Adipose tissue (tissue), 3 donors: ENCODE results near the gene PIGQ. TPM values are rescaled to one million over a fixed set of nuclear protein-coding genes. Genes with fewer than 3 reads are reported as not detected.
"Not testable (repeated sequence)": the region's sequence is repeated elsewhere in the genome, so short reads cannot be mapped to it uniquely, and the experiment has no call there.

ENCODE experiments used
- H3K27ac ChIP-seq: one replicate; pipeline ENCODE4 v1.5.1; 2013; ENCODE audit warnings: low read depth, low read length
- WGBS, 3 donors: extraction: QIAGEN DNeasy Blood & Tissue Kit; methylation state at CpG; one replicate each; pipeline ENCODE4 v1.1.7; 2013; 5-methylcytosine and 5-hydroxymethylcytosine counted together
- polyA plus RNA-seq, 3 donors: library from polyadenylated mRNA; stranded (reverse); fragments of 200-250 nt; gene quantifications; one replicate each; pipeline ENCODE4 v1.2.3, GENCODE V29; 2013
- donor health status: healthy with polysubstance abuse.
- donor health status: Bipolar disorder and iron deficiency.
- donor health status: healthy.

The PIGQ gene
- polyA plus RNA-seq, 3 donors, result 36.6 to 47.7 (median 37.6) TPM

DNA sequence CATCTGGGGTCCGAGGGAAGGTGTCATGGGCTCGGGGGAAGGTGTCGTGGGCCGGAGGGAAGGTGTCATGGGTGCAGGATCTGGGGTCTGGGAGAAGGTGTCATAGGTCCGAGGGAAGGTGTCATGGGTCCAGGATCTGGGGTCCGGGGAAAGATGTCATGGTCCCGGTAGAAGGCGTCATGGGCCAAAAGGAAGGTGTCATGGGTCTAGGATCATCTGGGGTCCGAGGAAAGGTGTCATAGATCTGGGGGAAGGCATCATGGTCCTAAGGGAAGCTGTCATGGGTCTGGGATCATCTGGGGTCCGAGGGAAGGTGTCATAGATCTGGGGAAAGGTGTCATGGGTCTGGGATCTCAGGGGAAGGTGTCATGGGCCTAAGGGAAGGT, 21.0 kb downstream of the PIGQ start:
- 24 to 47% (median 47%) methylated on average over 10 of the region's 10 CpGs for WGBS, 3 donors
- no peak overlapping the region for H3K27ac ChIP-seq

DNA sequence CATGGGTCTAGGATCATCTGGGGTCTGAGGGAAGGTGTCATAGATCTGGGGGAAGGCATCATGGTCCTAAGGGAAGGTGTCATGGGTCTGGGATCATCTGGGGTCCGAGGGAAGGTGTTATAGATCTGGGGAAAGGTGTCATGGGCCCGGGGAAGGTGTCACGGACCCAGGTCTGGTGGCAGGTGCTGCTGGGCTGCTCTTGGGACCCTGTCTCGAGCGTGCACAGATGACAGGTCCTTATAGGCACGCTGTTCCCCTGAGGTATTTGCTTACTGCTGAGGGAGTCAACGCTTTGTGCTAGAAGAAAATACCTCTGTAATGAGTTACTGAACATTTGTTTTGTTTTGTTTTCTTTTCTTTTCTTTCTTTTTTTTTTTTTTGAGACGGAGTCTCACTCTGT, 21.5 kb downstream of the PIGQ start:
- 54 to 84% (median 80%) methylated on average over 7 to 8 of the region's 8 CpGs for WGBS, 3 donors
- H3K27ac ChIP-seq, result no peak overlapping the region

- H3K27ac ChIP-seq, result no peak overlapping the region
- 75 to 79% (median 77%) methylated on average over 15 of the region's 15 CpGs for WGBS, 3 donors
Observed at GRCh38 chr16:591892-592517, 22.2 kb downstream of the PIGQ start.

- no peak overlapping the region for H3K27ac ChIP-seq
- WGBS, 3 donors, result 40 to 61% (median 50%) methylated on average over 24 of the region's 24 CpGs
Observed at GRCh38 chr16:592518-593306, 22.9 kb downstream of the PIGQ start.

- no peak overlapping the region for H3K27ac ChIP-seq
- WGBS, 3 donors, result 29 to 90% (median 80%) methylated on average over 9 of the region's 9 CpGs
Observed at GRCh38 chr16:593406-593805, 23.6 kb downstream of the PIGQ start.

DNA sequence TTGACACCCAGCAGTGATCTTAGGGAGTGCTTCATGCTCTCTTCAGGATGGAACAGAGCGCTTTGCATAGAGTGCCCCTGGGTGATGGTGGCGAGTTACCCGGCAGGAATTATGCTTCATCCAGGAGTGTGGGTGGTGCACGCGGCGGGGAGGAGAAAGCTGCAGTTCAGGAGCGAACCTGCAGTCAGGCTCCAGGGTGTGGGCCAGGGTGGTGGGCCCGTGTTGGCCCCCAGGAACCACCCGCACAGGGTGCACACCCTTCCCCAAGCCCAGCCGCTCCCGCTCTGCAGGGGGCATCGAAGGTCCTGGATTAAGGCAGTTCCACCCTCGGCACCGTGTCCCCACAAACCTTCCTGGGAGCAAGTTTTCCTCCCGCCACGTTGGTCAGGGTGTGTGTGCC, 24.0 kb downstream of the PIGQ start:
- H3K27ac ChIP-seq, result no peak overlapping the region
- 54 to 89% (median 87%) methylated on average over 16 of the region's 16 CpGs for WGBS, 3 donors

DNA sequence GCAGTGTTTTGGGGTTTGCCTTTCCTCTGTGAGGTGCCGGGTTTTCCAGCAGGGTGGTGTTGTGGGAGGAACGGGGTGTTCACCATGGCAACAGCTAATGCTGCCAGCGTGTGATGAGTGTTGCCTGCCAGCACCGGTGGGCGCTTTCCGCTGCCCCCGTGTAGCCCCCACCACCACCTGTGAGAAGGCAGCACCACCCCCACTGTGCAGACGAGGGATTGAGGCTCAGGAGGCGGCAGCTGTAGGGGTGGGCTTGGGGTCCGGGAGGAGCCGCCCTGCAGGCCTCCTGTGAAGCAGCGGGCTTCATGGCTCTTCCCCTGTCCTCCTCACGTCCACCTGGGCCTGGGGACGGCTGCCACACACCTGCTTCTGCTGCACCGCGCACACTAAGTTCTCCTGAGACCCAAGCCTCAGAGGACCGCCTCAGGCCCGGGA, 25.3 kb downstream of the PIGQ start:
- no peak overlapping the region for H3K27ac ChIP-seq
- 73 to 88% (median 87%) methylated on average over 17 to 18 of the region's 18 CpGs for WGBS, 3 donors

- no peak overlapping the region for H3K27ac ChIP-seq
- WGBS, 3 donors, result 61 to 78% (median 66%) methylated on average over 34 of the region's 34 CpGs
Observed at GRCh38 chr16:595942-596735, 26.4 kb downstream of the PIGQ start.

DNA sequence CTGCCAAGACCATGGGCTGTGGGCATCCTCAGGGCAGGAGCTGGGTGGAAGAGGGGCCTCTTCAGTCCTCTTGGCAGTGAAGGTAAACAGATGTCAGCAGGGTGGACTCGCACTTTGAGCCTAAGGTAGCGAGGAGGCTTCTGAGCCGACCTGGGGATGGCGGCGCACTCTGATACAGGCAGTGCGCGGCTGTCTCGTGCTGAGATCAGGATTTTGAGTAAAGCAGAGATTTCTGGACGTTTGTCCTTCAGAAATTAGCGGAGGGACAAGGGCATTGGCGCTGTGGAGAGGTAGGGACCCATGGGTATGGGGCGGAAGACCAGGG, 26.9 kb downstream of the PIGQ start:
- 66 to 94% (median 92%) methylated on average over 12 of the region's 12 CpGs for WGBS, 3 donors
- no peak overlapping the region for H3K27ac ChIP-seq

GRCh38 chr16:597655-598054, 27.9 kb downstream of the PIGQ start:
- not testable (repeated sequence) for H3K27ac ChIP-seq
- 95 to 99% (median 98%) methylated on average over 6 to 7 of the region's 7 CpGs for WGBS, 3 donors

DNA sequence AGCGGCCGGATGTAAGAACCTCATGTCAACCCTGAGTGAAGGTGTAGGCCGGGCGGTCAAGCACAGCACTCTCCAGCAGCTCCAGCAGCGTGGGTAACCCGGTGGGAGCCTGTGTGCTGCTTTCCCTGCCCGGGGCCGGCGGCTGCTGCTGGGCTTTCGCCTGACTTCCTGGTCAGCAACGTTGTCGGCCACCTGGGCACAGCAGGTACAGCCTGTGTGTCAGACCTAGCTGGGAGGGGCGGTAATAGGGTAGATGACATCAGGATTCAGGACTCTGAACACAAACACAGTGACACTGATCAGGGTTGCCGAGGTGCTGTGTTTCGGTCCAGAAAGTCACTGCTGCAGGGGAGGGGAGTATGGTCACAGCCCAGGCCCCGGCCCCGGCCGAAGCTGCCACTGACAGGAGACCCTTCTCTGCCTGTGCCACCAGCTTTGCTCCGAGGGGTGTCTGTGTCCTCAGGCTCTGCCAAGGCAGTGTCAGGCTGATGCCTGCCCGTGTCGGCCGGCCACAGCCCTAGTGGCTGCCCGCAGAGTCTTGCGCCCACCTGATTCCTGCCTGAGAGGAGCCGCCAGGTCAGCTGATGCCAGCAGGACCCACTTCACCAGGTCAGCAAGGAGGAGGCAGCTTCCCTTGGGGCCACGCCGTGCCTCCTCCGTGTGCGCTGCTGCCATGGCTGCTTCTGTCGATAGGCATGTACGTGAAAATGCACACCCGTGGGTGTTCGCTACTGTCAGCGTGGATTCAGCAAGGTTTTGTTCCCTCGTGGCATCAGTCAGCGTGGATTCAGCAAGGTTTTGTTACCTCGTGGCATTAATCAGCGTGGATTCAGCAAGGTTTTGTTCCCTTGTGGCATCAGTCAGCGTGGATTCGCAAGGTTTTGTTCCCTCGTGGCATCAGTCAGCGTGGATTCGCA, 29.3 kb downstream of the PIGQ start:
- 95 to 97% (median 96%) methylated on average over 39 to 43 of the region's 43 CpGs for WGBS, 3 donors

GRCh38 chr16:600781-601180, 31.0 kb downstream of the PIGQ start:
- 43 to 61% (median 59%) methylated on average over 7 of the region's 7 CpGs for WGBS, 3 donors

More for the DNA sequence above, 29.3 kb downstream of the PIGQ start:
- no peak overlapping the region for H3K27ac ChIP-seq

GRCh38 chr16:603933-604332, 34.2 kb downstream of the PIGQ start:
- no peak overlapping the region for H3K27ac ChIP-seq
- 68 to 76% (median 74%) methylated on average over 5 of the region's 5 CpGs for WGBS, 3 donors

More at GRCh38 chr16:600781-601180, 31.0 kb downstream of the PIGQ start:
- no peak overlapping the region for H3K27ac ChIP-seq

DNA sequence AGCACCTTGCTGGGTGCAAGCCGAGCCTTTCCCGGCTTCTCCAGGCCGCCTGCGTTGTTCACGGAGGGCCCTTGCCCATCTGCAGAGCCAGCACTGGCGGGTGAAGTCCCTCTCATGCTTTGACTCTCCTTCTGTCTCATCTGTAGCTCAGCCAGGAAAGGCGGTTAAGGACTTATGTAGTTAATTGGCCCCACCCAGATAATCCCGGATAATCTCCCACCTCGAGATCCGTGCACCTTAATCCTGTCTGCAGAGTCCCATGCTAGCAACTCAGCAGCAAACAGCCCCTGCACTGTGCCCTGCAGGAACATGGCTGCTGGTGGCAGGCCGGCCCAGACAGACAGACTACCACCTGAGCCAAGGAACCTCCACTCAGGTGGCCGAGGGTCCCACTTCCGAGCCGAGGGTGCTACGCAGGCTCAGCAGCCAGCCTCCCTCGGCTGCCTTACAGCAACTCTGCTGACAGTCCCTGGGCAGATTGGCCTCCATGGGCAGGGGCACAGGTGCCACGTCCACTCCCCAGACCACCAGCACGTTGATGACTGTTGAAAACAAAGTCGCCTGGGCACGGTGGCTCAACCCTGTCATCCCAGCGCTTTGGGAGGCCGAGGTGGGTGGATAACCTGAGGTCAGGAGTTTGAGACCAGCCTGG, 37.0 kb downstream of the PIGQ start:
- H3K27ac ChIP-seq, result no peak overlapping the region
- WGBS, 3 donors, result 91 to 97% (median 94%) methylated on average over 22 of the region's 22 CpGs

DNA sequence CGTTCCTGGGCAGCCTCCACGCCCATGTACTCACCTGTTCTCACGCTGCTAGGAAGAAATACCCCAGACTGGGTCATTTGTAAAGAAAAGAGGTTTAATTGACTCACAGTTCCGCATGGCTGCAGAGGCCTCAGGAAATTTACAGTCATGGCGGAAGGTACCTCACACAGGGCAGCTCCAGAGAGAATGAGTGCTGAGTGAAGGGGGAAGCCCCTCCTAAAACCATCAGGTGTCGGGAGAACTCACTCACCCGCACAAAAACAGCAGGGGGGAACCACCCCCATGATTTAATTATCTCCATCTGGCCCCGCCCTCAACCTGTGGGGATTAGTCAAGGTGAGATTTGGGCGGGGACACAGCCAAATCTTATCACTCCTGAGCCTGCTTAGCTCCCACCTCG, 38.3 kb downstream of the PIGQ start:
- no peak overlapping the region for H3K27ac ChIP-seq
- 76 to 83% (median 77%) methylated on average over 10 of the region's 10 CpGs for WGBS, 3 donors

GRCh38 chr16:609316-609715, 39.5 kb downstream of the PIGQ start:
- no peak overlapping the region for H3K27ac ChIP-seq
- 88 to 93% (median 90%) methylated on average over 13 of the region's 13 CpGs for WGBS, 3 donors

- 86 to 91% (median 89%) methylated on average over 14 of the region's 14 CpGs for WGBS, 3 donors
- H3K27ac ChIP-seq, result no peak overlapping the region
Observed at GRCh38 chr16:609984-610383, 40.2 kb downstream of the PIGQ start.
